ENCODE results near the gene C21orf58.

Gene C21orf58

GRCh38 chr21:46273341-46273740 lies 50.3 kb downstream of the C21orf58 start:
- DNase-seq (ENCODE audit: low read depth) = no peak
- TF ChIP-seq, protein P1, sequence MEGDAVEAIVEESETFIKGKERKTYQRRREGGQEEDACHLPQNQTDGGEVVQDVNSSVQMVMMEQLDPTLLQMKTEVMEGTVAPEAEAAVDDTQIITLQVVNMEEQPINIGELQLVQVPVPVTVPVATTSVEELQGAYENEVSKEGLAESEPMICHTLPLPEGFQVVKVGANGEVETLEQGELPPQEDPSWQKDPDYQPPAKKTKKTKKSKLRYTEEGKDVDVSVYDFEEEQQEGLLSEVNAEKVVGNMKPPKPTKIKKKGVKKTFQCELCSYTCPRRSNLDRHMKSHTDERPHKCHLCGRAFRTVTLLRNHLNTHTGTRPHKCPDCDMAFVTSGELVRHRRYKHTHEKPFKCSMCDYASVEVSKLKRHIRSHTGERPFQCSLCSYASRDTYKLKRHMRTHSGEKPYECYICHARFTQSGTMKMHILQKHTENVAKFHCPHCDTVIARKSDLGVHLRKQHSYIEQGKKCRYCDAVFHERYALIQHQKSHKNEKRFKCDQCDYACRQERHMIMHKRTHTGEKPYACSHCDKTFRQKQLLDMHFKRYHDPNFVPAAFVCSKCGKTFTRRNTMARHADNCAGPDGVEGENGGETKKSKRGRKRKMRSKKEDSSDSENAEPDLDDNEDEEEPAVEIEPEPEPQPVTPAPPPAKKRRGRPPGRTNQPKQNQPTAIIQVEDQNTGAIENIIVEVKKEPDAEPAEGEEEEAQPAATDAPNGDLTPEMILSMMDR (conservative IDR thresholded peaks at IDR 0.05; ENCODE audit: low read length) = no peak
- H3K4me3 ChIP-seq (ENCODE audit: low read length) = no peak overlapping the region

DNA sequence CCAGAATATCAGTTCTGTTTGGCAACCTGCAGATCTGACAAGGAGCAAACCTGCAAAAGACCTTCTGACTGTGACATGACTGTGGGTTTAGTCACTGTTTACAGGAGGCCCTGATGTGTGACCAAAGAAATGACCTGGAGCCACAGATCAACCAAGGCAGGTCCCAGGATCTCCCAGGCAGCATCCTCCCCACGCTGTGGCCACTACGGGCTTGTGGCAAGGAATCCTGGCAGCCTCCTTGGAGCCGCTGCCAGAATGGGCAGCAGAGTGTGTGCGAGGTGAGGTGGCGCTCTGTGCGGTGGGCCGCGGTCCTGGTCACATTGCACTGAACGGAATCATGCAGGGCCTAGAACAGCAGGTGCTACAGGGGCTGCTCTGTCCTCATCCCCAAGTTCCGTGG lies 54.2 kb downstream of the C21orf58 start:
- no peak overlapping the region for H3K4me3 ChIP-seq (ENCODE audit: low read length)
- TF ChIP-seq, protein P1 (conservative IDR thresholded peaks at IDR 0.05; ENCODE audit: low read length) = no peak
- no peak for DNase-seq (ENCODE audit: low read depth)

GRCh38 chr21:46268371-46268770 lies 55.3 kb downstream of the C21orf58 start:
- H3K4me3 ChIP-seq (ENCODE audit: low read length) = no peak overlapping the region
- TF ChIP-seq, protein P1 (conservative IDR thresholded peaks at IDR 0.05; ENCODE audit: low read length) = no peak
- DNase-seq (ENCODE audit: low read depth) = no peak

DNA sequence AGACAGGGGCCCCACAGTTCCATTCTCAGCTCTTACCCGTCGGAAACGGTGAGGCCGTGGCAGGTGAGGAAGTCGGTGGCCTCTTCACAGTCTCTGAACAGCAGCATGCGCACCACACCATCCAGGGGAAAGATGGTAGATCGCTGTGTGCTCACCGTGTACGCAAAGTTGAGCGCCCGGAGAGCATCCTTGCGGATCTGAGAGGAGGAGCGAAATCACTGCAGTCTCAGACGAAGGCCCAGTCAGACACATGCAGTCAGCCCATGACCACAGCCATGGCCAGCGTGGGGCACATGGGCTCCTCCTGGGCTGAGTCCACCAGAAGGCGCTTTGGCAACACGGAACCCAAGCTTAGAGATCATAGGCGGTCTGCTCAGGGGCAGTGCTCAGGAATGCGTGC lies 56.7 kb downstream of the C21orf58 start:
- H3K4me3 ChIP-seq (ENCODE audit: low read length) = no peak overlapping the region
- TF ChIP-seq, protein P1 (conservative IDR thresholded peaks at IDR 0.05; ENCODE audit: low read length) = no peak
- no peak for DNase-seq (ENCODE audit: low read depth)

GRCh38 chr21:46265736-46266525 lies 57.7 kb downstream of the C21orf58 start:
- no peak overlapping the region for H3K4me3 ChIP-seq (ENCODE audit: low read length)
- TF ChIP-seq, protein P1 (conservative IDR thresholded peaks at IDR 0.05; ENCODE audit: low read length) = no peak
- no peak for DNase-seq (ENCODE audit: low read depth)

- DNase-seq (ENCODE audit: low read depth) = no peak
- TF ChIP-seq, protein P1 (conservative IDR thresholded peaks at IDR 0.05; ENCODE audit: low read length) = no peak
- no peak overlapping the region for H3K4me3 ChIP-seq (ENCODE audit: low read length)
These were observed 59.0 kb downstream of the C21orf58 start for GRCh38 chr21:46264690-46265144.

GRCh38 chr21:46264046-46264689 lies 59.5 kb downstream of the C21orf58 start:
- no peak overlapping the region for H3K4me3 ChIP-seq (ENCODE audit: low read length)
- DNase-seq (ENCODE audit: low read depth) = no peak
- TF ChIP-seq, protein P1 (conservative IDR thresholded peaks at IDR 0.05; ENCODE audit: low read length) = no peak
